H1 (cell line): Measurements from ENCODE around the gene SCAMP5. TPM values are rescaled to one million over a fixed set of nuclear protein-coding genes. Genes with fewer than 3 reads are reported as not detected.

Experiments
- BACH1 ChIP-seq: IDR thresholded peaks from 2 replicates; pipeline ENCODE4 v1.6.1; 2012; ENCODE audit warnings: low read length, improper control_type of control experiment
- BRCA1 ChIP-seq: IDR thresholded peaks from 2 replicates; pipeline ENCODE4 v1.6.1; 2012; ENCODE audit warnings: low read depth, low read length, improper control_type of control experiment
- CHD7 ChIP-seq: fragments of 300-600 bp; sonication (generic); IDR thresholded peaks from 2 replicates; pipeline ENCODE4 v1.7.1; 2012; ENCODE audit warnings: low read length, moderate library complexity, mild to moderate bottlenecking, inconsistent platforms; ENCODE audit not compliant: insufficient replicate concordance
- CREB1 ChIP-seq: IDR thresholded peaks from 2 replicates; pipeline ENCODE4 v1.6.1; 2012; ENCODE audit warnings: inconsistent platforms
- GABPA ChIP-seq: IDR thresholded peaks from 2 replicates; pipeline ENCODE4 v1.6.1; 2011; ENCODE audit warnings: mild to moderate bottlenecking, low read length, moderate library complexity, borderline replicate concordance; ENCODE audit not compliant: insufficient read depth
- KDM1A ChIP-seq: fragments of 200-600, 300-600 bp; sonication (generic); IDR thresholded peaks from 2 replicates; pipeline ENCODE4 v1.7.1; 2016; ENCODE audit warnings: mild to moderate bottlenecking, low read length, borderline replicate concordance
- RFX5 ChIP-seq: IDR thresholded peaks from 2 replicates; pipeline ENCODE4 v1.6.1; 2011; ENCODE audit warnings: low read depth, low read length, improper control_type of control experiment, borderline replicate concordance
- SAP30 ChIP-seq: fragments of 300-600 bp; sonication (generic); IDR thresholded peaks from 2 replicates; pipeline ENCODE4 v1.7.1; 2012; ENCODE audit warnings: low read length, moderate library complexity, mild to moderate bottlenecking, inconsistent platforms; ENCODE audit not compliant: insufficient read depth, insufficient replicate concordance
- SIRT6 ChIP-seq: IDR thresholded peaks from one replicate; pipeline ENCODE4 v1.7.1; 2012; ENCODE audit warnings: low read length, inconsistent platforms
- SIX5 ChIP-seq: IDR thresholded peaks from 2 replicates; pipeline ENCODE4 v1.6.1; 2011; ENCODE audit warnings: mild to moderate bottlenecking, low read depth, low read length
- SRF ChIP-seq: IDR thresholded peaks from 2 replicates; pipeline ENCODE4 v1.6.1; 2011; ENCODE audit warnings: mild to moderate bottlenecking, low read depth, low read length, moderate library complexity
- polyA plus RNA-seq, 7 experiments: library from polyadenylated mRNA; depleted of rRNA in 3 of 7; stranded (reverse) in 5 of 7; unstranded in 2 of 7; fragments of >200 nt in 5 of 7; fragments of 200-250 nt in 2 of 7; gene quantifications; 1 replicate in 5 of 7; 2 replicates in 1 of 7; 4 replicates in 1 of 7; pipeline versions ENCODE4 v1.2.1 to v1.2.3, GENCODE V29; 2011 to 2013; ENCODE audit warnings: missing spikeins in 2 of 7, mixed read lengths in 2 of 7
- total RNA-seq: library from RNA; stranded (reverse); fragmentation: NEBNext Ultra II Directional; extraction: Animal tissue kit (Norgen Biotek cat#: 25700); gene quantifications from 2 replicates; pipeline ENCODE4 v1.2.1, GENCODE V29; 2021
- TF ChIP-seq, protein P1 (sequence below): IDR thresholded peaks from 2 replicates; pipeline ENCODE4 v1.6.1; 2012; ENCODE audit warnings: inconsistent platforms

The SCAMP5 gene
- total and polyA plus RNA-seq, 2 of the 8 experiments (the other 6 are each of a cell fraction or from before 2014, with no cell fraction given): 55.4 to 94.7 TPM

GRCh38 chr15:75021341-75021740, 26.0 kb downstream of the SCAMP5 start (continued):
- TF ChIP-seq CHD7 (no peak), BRCA1 (no peak), GABPA (no peak), SIRT6 (no peak), RFX5 (no peak), SIX5 (no peak), SAP30 (no peak), CREB1 (no peak), SRF (no peak), KDM1A (no peak), BACH1 (no peak)
- TF ChIP-seq, protein P1, sequence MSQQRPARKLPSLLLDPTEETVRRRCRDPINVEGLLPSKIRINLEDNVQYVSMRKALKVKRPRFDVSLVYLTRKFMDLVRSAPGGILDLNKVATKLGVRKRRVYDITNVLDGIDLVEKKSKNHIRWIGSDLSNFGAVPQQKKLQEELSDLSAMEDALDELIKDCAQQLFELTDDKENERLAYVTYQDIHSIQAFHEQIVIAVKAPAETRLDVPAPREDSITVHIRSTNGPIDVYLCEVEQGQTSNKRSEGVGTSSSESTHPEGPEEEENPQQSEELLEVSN: no peak
